ENCODE data around the gene OXCT2.

GRCh38 chr1:39737546-39738169 lies 33.5 kb downstream of the OXCT2 start:
- TF ChIP-seq SP1 (IDR thresholded peaks at IDR 0.05): no peak
- no peak for TF ChIP-seq SP1 (CRISPR knock-in tag; IDR thresholded peaks at IDR 0.05)
- no peak for TF ChIP-seq NR2C2 (CRISPR knock-in tag; IDR thresholded peaks at IDR 0.05; ENCODE audit: borderline replicate concordance)
- TF ChIP-seq CEBPB (IDR thresholded peaks at IDR 0.05; ENCODE audit: borderline replicate concordance, low read depth, low read length): no peak
- TF ChIP-seq ZMAT3 (CRISPR knock-in tag; conservative IDR thresholded peaks at IDR 0.05): no peak
- no peak for TF ChIP-seq ZNF775 (CRISPR knock-in tag; IDR thresholded peaks at IDR 0.05; ENCODE audit: borderline replicate concordance)
- no peak for TF ChIP-seq MEF2D (CRISPR knock-in tag; IDR thresholded peaks at IDR 0.05)
- no peak for TF ChIP-seq NCOA1 (CRISPR knock-in tag; IDR thresholded peaks at IDR 0.05)
- no peak for TF ChIP-seq KLF11 (CRISPR knock-in tag; IDR thresholded peaks at IDR 0.05)
- TF ChIP-seq KLF16 (CRISPR knock-in tag; IDR thresholded peaks at IDR 0.05): no peak
- no peak for TF ChIP-seq POLR2A (IDR thresholded peaks at IDR 0.05; ENCODE audit: insufficient read depth in 1 of 2, low read depth in 2 of 2, low read length in 2 of 2)
- TF ChIP-seq KLF6 (CRISPR knock-in tag; IDR thresholded peaks at IDR 0.05): no peak
- TF ChIP-seq KLF12 (CRISPR knock-in tag; IDR thresholded peaks at IDR 0.05; ENCODE audit: borderline replicate concordance): no peak
